Measurements from ENCODE around the gene C4orf50.

- TF ChIP-seq, protein P1, sequence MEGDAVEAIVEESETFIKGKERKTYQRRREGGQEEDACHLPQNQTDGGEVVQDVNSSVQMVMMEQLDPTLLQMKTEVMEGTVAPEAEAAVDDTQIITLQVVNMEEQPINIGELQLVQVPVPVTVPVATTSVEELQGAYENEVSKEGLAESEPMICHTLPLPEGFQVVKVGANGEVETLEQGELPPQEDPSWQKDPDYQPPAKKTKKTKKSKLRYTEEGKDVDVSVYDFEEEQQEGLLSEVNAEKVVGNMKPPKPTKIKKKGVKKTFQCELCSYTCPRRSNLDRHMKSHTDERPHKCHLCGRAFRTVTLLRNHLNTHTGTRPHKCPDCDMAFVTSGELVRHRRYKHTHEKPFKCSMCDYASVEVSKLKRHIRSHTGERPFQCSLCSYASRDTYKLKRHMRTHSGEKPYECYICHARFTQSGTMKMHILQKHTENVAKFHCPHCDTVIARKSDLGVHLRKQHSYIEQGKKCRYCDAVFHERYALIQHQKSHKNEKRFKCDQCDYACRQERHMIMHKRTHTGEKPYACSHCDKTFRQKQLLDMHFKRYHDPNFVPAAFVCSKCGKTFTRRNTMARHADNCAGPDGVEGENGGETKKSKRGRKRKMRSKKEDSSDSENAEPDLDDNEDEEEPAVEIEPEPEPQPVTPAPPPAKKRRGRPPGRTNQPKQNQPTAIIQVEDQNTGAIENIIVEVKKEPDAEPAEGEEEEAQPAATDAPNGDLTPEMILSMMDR (conservative IDR thresholded peaks at IDR 0.05; ENCODE audit: low read length): no peak
- TF ChIP-seq EZH2phosphoT487 (IDR thresholded peaks at IDR 0.05; ENCODE audit: borderline replicate concordance): no peak
Measured at GRCh38 chr4:6022607-6023288, 4.5 kb upstream of the C4orf50 start.

Measured in Loucy (cell line).